ENCODE measurements around the gene PID1. TPM values are rescaled to one million over a fixed set of nuclear protein-coding genes. Genes with fewer than 3 reads are reported as not detected.

The PID1 gene
- total and polyA plus RNA-seq, 8 donors = 2.9 to 13.5 (median 4.7) TPM

DNA sequence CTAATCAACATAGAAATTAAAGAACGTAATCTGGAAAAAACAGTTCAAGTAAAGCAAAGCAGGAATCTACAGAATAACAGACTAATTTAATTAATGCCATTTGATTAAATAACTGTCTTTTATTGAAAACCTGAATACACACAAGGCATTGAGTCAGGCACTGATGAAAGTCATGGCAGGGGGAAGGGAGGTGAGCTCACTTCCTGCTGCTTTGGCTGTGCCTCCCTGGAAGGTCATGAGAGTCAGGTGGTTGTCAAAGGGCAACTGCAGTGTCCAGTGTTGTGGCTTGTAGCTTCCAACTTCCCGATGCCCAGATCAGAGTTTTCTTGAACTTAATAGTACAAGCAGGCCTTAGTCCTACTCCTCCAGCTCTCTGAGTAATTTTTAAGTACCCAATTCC is 180.9 kb downstream of the PID1 start:
- no peaks in the 10 kb centered on the region for H3K9me3 ChIP-seq
- FAIRE-seq (no peak), ATAC-seq (no peak), DNase-seq (no peak)
- no peaks in the 10 kb centered on the region for H3K36me3 ChIP-seq
- intact Hi-C loops (cut with DNase I) = no loop called here
- H3K27ac ChIP-seq = no peak overlapping the region
- WGBS, 2 donors = 81 to 87% methylated on average over 2 of the region's 2 CpGs
- TF ChIP-seq, protein P1, sequence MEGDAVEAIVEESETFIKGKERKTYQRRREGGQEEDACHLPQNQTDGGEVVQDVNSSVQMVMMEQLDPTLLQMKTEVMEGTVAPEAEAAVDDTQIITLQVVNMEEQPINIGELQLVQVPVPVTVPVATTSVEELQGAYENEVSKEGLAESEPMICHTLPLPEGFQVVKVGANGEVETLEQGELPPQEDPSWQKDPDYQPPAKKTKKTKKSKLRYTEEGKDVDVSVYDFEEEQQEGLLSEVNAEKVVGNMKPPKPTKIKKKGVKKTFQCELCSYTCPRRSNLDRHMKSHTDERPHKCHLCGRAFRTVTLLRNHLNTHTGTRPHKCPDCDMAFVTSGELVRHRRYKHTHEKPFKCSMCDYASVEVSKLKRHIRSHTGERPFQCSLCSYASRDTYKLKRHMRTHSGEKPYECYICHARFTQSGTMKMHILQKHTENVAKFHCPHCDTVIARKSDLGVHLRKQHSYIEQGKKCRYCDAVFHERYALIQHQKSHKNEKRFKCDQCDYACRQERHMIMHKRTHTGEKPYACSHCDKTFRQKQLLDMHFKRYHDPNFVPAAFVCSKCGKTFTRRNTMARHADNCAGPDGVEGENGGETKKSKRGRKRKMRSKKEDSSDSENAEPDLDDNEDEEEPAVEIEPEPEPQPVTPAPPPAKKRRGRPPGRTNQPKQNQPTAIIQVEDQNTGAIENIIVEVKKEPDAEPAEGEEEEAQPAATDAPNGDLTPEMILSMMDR (IDR thresholded peaks at IDR 0.05) = no peak
- H3K4me3 ChIP-seq = no peak overlapping the region
- H3K27me3 ChIP-seq = no peaks in the 10 kb centered on the region
- H3K4me1 ChIP-seq = no peaks in the 10 kb centered on the region

GRCh38 chr2:229089776-229090175 is 181.3 kb downstream of the PID1 start:
- DNase-seq (no peak), ATAC-seq (no peak), FAIRE-seq (no peak)
- Histone ChIP-seq H3K27me3 (no peaks in the 10 kb centered on the region), H3K4me3 (no peak overlapping the region), H3K27ac (no peak overlapping the region), H3K36me3 (no peaks in the 10 kb centered on the region), H3K9me3 (no peaks in the 10 kb centered on the region), H3K4me1 (no peaks in the 10 kb centered on the region)
- intact Hi-C loops (cut with DNase I) = no loop called here
- WGBS, 2 donors = 82 to 90% methylated on average over 3 of the region's 3 CpGs
- TF ChIP-seq, protein P1 (IDR thresholded peaks at IDR 0.05) = no peak

DNA sequence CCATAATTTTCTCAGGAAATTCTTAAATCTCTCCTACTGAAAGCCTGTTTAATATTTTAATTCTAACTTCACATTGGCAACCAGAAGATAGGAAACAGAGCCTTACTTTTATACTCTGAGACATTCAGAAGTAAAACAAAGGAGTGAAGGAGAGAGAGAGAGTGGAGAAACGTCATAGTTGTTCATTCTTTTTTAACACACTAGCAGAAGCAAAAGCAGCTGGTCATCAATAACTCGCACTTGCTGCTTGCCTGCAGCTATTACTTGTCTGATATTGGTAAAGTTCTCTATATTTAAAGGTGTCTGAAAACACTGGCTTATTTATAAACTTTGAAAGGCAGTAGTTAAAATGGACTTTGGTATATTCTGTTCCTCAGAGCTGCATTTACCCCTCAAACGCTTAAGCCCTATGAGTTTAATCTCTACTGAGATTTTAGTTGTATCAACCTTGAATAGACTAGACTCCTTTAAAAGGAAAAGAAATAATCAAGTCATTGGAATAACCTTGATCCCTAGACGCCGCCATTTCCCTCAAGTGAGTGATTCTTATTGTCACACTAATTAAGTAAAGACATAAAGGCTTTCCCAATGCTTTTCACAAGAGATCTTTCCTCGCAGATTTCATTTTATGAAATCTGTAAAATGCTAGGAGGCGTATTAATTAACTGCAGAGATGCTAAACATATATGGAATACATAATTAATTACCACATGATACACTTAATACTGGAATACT is 182.0 kb downstream of the PID1 start:
- no peaks in the 10 kb centered on the region for H3K36me3 ChIP-seq
- 70 to 79% methylated on average over 7 of the region's 7 CpGs for WGBS, 2 donors
- no peak overlapping the region for H3K4me3 ChIP-seq
- FAIRE-seq (no peak), DNase-seq (no peak), ATAC-seq (no peak)
- TF ChIP-seq, protein P1 (IDR thresholded peaks at IDR 0.05) = no peak
- no peaks in the 10 kb centered on the region for H3K4me1 ChIP-seq
- H3K9me3 ChIP-seq = no peaks in the 10 kb centered on the region
- no peaks in the 10 kb centered on the region for H3K27me3 ChIP-seq
- no peak overlapping the region for H3K27ac ChIP-seq
- intact Hi-C loops (cut with DNase I) = no loop called here

GRCh38 chr2:229088517-229088913 is 182.6 kb downstream of the PID1 start:
- H3K27ac ChIP-seq = no peak overlapping the region
- no peak for DNase-seq
- H3K27me3 ChIP-seq = no peaks in the 10 kb centered on the region
- intact Hi-C loops (cut with DNase I) = no loop called here
- TF ChIP-seq, protein P1 (IDR thresholded peaks at IDR 0.05) = no peak
- H3K9me3 ChIP-seq = no peaks in the 10 kb centered on the region
- no peak overlapping the region for H3K4me3 ChIP-seq
- H3K4me1 ChIP-seq = no peaks in the 10 kb centered on the region
- 86 to 88% methylated on average over 2 of the region's 2 CpGs for WGBS, 2 donors
- ATAC-seq = no peak
- no peaks in the 10 kb centered on the region for H3K36me3 ChIP-seq
- FAIRE-seq = no peak

DNA sequence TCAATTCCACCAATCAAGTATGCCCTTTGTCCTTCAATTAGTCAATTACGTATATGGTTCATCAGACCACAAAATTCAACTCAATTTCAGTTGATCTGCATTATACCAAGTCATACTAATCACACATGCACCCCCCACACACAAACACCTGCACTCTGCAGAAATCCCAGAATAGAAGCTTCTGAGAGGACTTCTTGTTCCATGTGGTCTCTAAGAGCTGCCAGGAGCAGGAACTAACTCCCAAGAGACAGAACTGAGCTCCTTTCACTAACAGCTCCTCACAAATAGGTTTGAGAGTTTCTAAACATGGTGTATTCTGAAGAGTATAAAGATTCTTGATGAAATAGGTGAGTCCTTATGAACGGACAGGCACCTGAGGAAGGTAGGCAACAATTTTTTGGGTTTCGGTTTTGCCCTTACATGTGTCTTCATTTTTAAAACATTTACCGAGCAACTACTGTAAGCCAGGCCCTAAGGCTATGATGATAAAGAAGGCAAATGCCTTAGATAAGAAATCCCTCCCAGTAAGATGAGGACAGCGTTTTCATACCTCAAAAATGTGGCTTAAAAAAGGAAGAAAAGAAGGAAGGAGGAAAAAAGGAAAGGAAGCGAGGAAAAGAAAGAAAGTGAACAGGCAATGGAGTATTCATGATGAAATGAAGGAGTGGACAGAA is 183.1 kb downstream of the PID1 start:
- H3K27ac ChIP-seq = no peak overlapping the region
- no peaks in the 10 kb centered on the region for H3K36me3 ChIP-seq
- H3K27me3 ChIP-seq = no peaks in the 10 kb centered on the region
- H3K4me3 ChIP-seq = no peak overlapping the region
- no peak for FAIRE-seq
- 74 to 79% methylated on average over 6 of the region's 6 CpGs for WGBS, 2 donors
- no peaks in the 10 kb centered on the region for H3K4me1 ChIP-seq
- TF ChIP-seq, protein P1 (IDR thresholded peaks at IDR 0.05) = no peak
- ATAC-seq = no peak
- no peaks in the 10 kb centered on the region for H3K9me3 ChIP-seq
- DNase-seq = no peak
- intact Hi-C loops (cut with DNase I) = no loop called here

Data from pancreas (tissue), 10 donors.